ENCODE data around the gene ITGA4.

DNA sequence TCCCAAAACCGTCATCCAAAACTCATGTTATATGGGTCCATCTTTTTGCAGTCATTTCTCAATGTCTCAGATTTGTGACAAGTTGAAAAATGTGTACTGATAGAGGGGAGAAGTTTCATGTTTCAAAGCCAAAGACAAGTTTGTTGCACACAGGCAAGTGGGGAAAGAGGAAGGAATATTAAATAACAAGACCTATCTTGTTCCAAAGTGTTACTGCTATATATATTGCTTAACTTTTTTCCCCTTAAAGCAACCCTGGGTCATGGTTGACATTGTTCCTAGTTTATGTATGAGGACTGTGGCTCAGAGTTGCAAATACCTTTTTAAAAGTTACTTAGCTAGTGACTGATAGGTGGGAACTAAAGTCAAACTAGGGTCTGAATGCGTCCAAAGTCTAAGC, 1.7 kb downstream of the ITGA4 start:
- TF ChIP-seq, protein P1, sequence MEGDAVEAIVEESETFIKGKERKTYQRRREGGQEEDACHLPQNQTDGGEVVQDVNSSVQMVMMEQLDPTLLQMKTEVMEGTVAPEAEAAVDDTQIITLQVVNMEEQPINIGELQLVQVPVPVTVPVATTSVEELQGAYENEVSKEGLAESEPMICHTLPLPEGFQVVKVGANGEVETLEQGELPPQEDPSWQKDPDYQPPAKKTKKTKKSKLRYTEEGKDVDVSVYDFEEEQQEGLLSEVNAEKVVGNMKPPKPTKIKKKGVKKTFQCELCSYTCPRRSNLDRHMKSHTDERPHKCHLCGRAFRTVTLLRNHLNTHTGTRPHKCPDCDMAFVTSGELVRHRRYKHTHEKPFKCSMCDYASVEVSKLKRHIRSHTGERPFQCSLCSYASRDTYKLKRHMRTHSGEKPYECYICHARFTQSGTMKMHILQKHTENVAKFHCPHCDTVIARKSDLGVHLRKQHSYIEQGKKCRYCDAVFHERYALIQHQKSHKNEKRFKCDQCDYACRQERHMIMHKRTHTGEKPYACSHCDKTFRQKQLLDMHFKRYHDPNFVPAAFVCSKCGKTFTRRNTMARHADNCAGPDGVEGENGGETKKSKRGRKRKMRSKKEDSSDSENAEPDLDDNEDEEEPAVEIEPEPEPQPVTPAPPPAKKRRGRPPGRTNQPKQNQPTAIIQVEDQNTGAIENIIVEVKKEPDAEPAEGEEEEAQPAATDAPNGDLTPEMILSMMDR (IDR thresholded peaks at IDR 0.05), result no peak
- no peak for TF ChIP-seq EP300 (IDR thresholded peaks at IDR 0.05)
- no peak for TF ChIP-seq POLR2A (IDR thresholded peaks at IDR 0.05)

Measured in ovary (tissue), 3 donors.